NCI-H1092 treated with DMSO at 0.1 percent for 48 hours (cell line): ENCODE results near the gene ISY1.

ENCODE experiments used
- DNase-seq: peaks from one replicate; lab custom pipeline; 2025; lab: John Stamatoyannopoulos, UW

ISY1 gene

GRCh38 chr3:129087138-129087702, 73.6 kb downstream of the ISY1 start:
- no peak for DNase-seq

GRCh38 chr3:129085818-129086217, 75.0 kb downstream of the ISY1 start:
- no peak for DNase-seq

- no peak for DNase-seq
Measured at GRCh38 chr3:129085165-129085715, 75.6 kb downstream of the ISY1 start.

GRCh38 chr3:129084501-129084900, 76.4 kb downstream of the ISY1 start:
- DNase-seq: no peak

- no peak for DNase-seq
Measured at GRCh38 chr3:129082026-129082425, 78.8 kb downstream of the ISY1 start.

GRCh38 chr3:129081503-129081902, 79.4 kb downstream of the ISY1 start:
- DNase-seq: no peak

GRCh38 chr3:129078510-129078909, 82.4 kb downstream of the ISY1 start:
- no peak for DNase-seq
